Mesothelial cell of epicardium (in vitro differentiated cells): ENCODE results near the gene HSPA12B. TPM values are rescaled to one million over a fixed set of nuclear protein-coding genes. Genes with fewer than 3 reads are reported as not detected.

ENCODE experiments used
- DNase-seq, 2 experiments: peaks; one replicate each; pipeline ENCODE4 v3.0.0; 2021; ENCODE audit warnings: low spot score in 2 of 2; ENCODE audit not compliant: unreplicated experiment in 2 of 2
- H3K27ac Mint-ChIP-seq: 2 replicates; pipeline ENCODE4 v1.8.0; 2021; ENCODE audit warnings: mixed read lengths
- H3K27me3 Mint-ChIP-seq: 2 replicates; pipeline ENCODE4 v1.8.0; 2021; ENCODE audit warnings: low read depth, mixed read lengths
- H3K36me3 Mint-ChIP-seq: 2 replicates; pipeline ENCODE4 v1.8.0; 2021; ENCODE audit warnings: mixed read lengths
- H3K4me1 Mint-ChIP-seq: 2 replicates; pipeline ENCODE4 v1.8.0; 2021; ENCODE audit warnings: mixed read lengths
- H3K4me3 Mint-ChIP-seq: 2 replicates; pipeline ENCODE4 v1.8.0; 2021; ENCODE audit warnings: mild to moderate bottlenecking, moderate library complexity, mixed read lengths
- H3K9me3 Mint-ChIP-seq: 2 replicates; pipeline ENCODE4 v1.8.0; 2021; ENCODE audit warnings: mixed read lengths
- total RNA-seq: library from RNA; stranded (reverse); gene quantifications from 3 replicates; pipeline ENCODE4 v1.2.1, GENCODE V29; 2021
- TF ChIP-seq, protein P1 (sequence below): fragments of 200-600 bp; sonication (generic); IDR thresholded peaks from one replicate; pipeline ENCODE4 v1.5.0; 2021; ENCODE audit warnings: antibody characterized with exemption; ENCODE audit not compliant: unreplicated experiment

HSPA12B gene
- total RNA-seq, 1 donor from 2014 or later: 13.0 TPM

DNA sequence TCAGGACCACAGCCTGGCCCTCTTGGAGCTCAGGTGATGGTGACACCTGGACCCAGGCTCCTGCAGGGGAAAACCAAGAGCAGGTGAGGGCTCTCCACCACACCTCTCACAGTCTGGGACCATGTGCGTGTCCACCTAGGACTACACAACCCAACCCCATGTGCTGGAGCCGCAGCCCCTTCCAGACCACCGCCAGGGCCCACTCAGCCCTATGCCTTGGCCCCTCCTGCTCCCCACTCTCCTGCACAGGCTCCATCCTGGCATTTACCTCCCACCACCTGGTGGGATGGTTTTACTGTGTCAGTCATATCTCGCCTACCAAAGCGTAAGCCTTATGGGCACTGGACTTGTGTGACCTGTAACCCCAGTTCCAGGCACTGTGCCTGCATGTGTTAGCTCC lies 37.6 kb upstream of the HSPA12B start:
- TF ChIP-seq, protein P1, sequence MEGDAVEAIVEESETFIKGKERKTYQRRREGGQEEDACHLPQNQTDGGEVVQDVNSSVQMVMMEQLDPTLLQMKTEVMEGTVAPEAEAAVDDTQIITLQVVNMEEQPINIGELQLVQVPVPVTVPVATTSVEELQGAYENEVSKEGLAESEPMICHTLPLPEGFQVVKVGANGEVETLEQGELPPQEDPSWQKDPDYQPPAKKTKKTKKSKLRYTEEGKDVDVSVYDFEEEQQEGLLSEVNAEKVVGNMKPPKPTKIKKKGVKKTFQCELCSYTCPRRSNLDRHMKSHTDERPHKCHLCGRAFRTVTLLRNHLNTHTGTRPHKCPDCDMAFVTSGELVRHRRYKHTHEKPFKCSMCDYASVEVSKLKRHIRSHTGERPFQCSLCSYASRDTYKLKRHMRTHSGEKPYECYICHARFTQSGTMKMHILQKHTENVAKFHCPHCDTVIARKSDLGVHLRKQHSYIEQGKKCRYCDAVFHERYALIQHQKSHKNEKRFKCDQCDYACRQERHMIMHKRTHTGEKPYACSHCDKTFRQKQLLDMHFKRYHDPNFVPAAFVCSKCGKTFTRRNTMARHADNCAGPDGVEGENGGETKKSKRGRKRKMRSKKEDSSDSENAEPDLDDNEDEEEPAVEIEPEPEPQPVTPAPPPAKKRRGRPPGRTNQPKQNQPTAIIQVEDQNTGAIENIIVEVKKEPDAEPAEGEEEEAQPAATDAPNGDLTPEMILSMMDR: no peak
- Mint-ChIP-seq H3K27ac (no peak overlapping the region), H3K4me1 (peaks cover 2% of the 10 kb centered on the region), H3K4me3 (no peak overlapping the region), H3K9me3 (no peaks in the 10 kb centered on the region), H3K36me3 (no peaks in the 10 kb centered on the region), H3K27me3 (no peaks in the 10 kb centered on the region)
- no peak for DNase-seq

DNA sequence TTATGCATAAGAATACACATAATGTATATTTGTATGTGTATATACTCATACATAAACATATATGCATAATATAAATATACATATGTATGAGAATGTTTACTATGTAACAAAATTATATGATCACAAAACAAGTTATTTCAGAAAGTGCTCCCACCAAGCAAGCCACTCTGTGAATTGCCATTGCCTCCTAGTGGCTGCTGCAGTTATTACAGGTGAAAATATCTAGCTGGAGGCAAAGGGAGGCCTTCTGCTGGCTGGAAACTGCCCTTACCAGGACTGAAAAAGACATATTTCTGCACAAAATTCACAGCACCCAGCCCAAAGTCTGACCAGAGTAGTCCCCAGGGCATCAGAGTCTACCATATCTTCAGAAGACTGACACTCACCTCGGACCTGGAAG lies 36.3 kb upstream of the HSPA12B start:
- H3K4me3 Mint-ChIP-seq: no peak overlapping the region
- TF ChIP-seq, protein P1: peak; percentile 59
- no peaks in the 10 kb centered on the region for H3K27me3 Mint-ChIP-seq
- no peaks in the 10 kb centered on the region for H3K9me3 Mint-ChIP-seq
- H3K4me1 Mint-ChIP-seq: peaks cover 2% of the 10 kb centered on the region
- no peak overlapping the region for H3K27ac Mint-ChIP-seq
- H3K36me3 Mint-ChIP-seq: no peaks in the 10 kb centered on the region
- DNase-seq: no peak

DNA sequence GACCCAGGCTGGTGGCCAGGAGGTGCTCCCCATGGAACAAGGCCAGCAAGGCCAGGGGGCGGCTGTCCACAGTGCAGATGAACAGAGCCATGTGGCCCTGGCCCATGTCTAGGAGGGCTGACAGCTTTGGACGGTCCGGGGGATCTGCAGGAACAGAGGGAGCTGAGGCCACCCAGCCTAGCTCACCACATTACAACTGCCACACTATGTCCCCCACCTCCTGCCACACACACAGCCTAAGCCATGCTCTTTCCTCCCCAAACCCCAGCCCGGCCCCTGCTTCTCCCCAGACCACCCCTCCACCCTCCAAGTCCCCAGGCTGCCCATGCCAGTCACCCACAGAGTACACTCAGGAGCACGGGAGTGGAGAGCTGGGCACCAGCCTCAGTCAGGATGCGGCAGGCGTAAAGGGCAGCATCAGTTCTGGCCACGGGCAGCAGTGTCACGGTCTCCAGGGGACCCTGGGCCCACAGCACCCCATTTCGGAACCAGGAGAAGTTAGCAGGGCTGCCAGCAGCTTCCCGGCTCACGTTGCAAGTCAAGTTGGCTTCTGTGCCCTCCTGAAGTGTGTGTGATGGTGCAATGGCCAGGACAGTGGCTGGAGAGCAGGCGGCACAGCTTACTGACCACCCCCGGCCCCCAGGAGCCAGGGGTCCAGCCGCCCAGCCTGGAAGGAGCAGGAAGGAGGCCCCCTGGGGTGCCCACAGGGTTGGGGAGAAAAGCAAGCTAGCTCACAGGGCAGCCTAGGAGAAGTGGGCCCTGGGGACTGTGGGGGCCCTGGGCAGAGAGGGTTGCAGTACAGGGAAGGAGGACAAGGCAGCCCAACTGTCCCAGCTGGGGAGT lies 35.5 kb upstream of the HSPA12B start:
- TF ChIP-seq, protein P1: no peak
- Mint-ChIP-seq H3K36me3 (no peaks in the 10 kb centered on the region), H3K4me1 (peaks cover 2% of the 10 kb centered on the region)

DNA sequence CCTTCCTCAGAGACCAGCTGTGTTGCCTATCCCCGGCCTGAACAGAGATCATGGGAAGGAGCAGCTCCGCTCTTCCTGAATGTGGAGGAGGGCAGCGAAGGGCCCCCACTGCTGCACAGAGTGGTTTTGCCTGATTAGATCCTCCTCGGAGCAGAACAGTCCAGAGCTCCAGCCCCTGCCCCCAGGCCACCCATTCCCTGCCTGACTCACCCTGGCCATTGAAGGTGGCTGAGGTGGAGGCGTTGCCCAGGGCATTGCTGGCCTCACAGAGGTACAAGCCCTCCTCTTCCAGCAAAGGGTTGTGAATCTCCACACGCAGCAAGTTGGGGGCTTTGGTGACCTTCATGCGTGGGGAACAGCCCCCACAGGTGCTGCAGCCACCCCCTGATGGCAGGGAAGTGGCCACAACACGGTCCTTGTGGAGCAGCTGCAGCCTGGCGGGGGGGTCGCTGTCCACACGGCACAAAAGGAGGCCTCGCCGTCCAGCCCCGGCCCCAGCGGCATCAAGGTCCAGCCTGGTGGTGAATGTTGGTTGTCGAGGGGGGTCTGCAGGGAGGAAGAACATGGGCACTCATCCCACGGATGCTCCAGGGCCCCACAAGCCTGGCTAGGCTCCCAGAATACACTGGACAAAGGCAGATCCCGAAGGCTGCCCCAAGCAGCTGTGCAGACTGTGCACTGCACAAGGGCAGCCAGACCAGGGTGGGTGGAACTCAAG lies 34.7 kb upstream of the HSPA12B start:
- Mint-ChIP-seq H3K27me3 (no peaks in the 10 kb centered on the region), H3K4me3 (no peak overlapping the region), H3K27ac (no peak overlapping the region), H3K4me1 (peaks cover 2% of the 10 kb centered on the region), H3K9me3 (no peaks in the 10 kb centered on the region), H3K36me3 (no peaks in the 10 kb centered on the region)
- TF ChIP-seq, protein P1: no peak
- DNase-seq: no peak

More for the DNA sequence above, 35.5 kb upstream of the HSPA12B start:
- H3K4me3 Mint-ChIP-seq: no peak overlapping the region
- DNase-seq: no peak
- H3K27me3 Mint-ChIP-seq: no peaks in the 10 kb centered on the region
- H3K27ac Mint-ChIP-seq: no peak overlapping the region
- H3K9me3 Mint-ChIP-seq: no peaks in the 10 kb centered on the region

DNA sequence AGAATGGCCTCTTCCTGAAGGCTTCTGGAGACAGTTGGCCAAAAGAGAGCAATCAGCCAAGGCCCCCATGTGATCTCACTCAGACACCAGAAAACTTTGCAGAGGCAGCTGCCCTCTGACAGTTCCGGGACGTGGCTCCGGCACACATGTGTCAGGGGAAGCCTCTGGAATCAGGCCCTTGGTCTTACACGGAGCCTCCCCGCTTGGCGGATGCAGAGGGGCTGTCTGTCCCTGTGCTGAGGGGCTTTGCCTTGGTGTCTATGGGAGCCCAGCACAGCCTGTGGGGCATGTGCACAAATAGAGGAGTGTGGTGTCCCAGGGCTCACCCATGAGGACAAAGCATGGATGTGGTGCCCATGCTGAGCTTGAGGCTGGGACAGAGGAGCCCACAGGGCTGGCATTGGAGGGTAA lies 33.9 kb upstream of the HSPA12B start:
- no peaks in the 10 kb centered on the region for H3K27me3 Mint-ChIP-seq
- H3K36me3 Mint-ChIP-seq: no peaks in the 10 kb centered on the region
- H3K9me3 Mint-ChIP-seq: no peaks in the 10 kb centered on the region
- no peak overlapping the region for H3K4me3 Mint-ChIP-seq
- H3K4me1 Mint-ChIP-seq: peaks cover 2% of the 10 kb centered on the region
- TF ChIP-seq, protein P1: no peak
- no peak for DNase-seq
- H3K27ac Mint-ChIP-seq: no peak overlapping the region
